GM19193 (cell line): ENCODE measurements around the gene RBM20.

Experiments
- POLR2A ChIP-seq: IDR thresholded peaks from 4 replicates; pipeline ENCODE4 v1.6.1; 2011; ENCODE audit not compliant: insufficient read depth, insufficient read length; ENCODE audit errors: extremely low read depth

The RBM20 gene

GRCh38 chr10:110885932-110886674, 242.0 kb downstream of the RBM20 start:
- TF ChIP-seq POLR2A, result no peak

DNA sequence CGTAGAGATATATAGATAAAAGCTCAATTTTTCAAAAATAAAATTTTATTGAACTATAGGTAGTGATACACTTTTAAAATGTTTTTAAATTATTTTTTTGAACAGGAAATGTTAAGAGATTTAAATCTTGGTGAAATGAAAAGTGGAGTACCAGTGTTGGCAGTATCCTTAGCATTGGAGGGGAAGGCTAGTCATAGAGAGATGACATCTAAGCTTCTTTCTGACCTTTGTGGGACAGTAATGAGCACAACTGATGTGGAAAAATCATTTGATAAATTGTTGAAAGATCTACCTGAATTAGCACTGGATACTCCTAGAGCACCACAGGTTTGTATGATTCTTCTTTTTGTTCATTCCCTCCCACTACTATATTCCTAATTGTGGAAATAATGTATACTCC, 243.4 kb downstream of the RBM20 start:
- TF ChIP-seq POLR2A, result no peak
